GM12878 (cell line): ENCODE measurements around the gene CNPY1. TPM values are rescaled to one million over a fixed set of nuclear protein-coding genes. Genes with fewer than 3 reads are reported as not detected.

Source experiments
- ATAC-seq: fragments of 200-7000 bp; cut with Tn5 transposase; 3 replicates; pipeline ENCODE4 v1.9.1; 2020; ENCODE audit warnings: mild to moderate bottlenecking, moderate library complexity
- BruUV-seq: library from RNA; stranded (reverse); fragments of 400-500 nt; replicated peaks from 2 replicates; lab custom pipeline; 2021; lab: Mats Ljungman, UMichigan
- CTCF ChIA-PET: fragments of 300-600 bp; sonication (Branson Sonifier 250); formaldehyde crosslinking; extraction: SDS; loops from one replicate; lab custom pipeline; 2021; ENCODE audit warnings: inconsistent platforms; lab: Yijun Ruan, JAX
- POLR2A ChIA-PET: fragments of 350-600 bp; formaldehyde crosslinking; extraction: SDS; loops from one replicate; lab custom pipeline; 2021; ENCODE audit warnings: inconsistent platforms; lab: Charles Lee
- RAD21 ChIA-PET: fragments of 300-600 bp; sonication (Branson Sonifier 250); formaldehyde crosslinking; loops from one replicate; lab custom pipeline; 2023; ENCODE audit warnings: antibody characterized with exemption; ENCODE audit not compliant: unreplicated experiment; lab: Charles Lee
- SMC1A ChIA-PET: fragments of 300-600 bp; sonication (Branson Sonifier 250); formaldehyde crosslinking; loops from one replicate; lab custom pipeline; 2023; ENCODE audit not compliant: unreplicated experiment, uncharacterized antibody; lab: Charles Lee
- DNase-seq: peaks from one replicate; pipeline ENCODE4 v3.0.0-alpha.2; 2011; ENCODE audit warnings: low read depth, low spot score
- FAIRE-seq: peaks from 3 replicates; lab custom pipeline; 2011; peaks lifted over from hg19 to GRCh38; lab: Jason Lieb, UNC
- H2AFZ ChIP-seq: 2 replicates; pipeline ENCODE4 v1.6.0; 2011; ENCODE audit warnings: low read depth, low read length, control low read depth; ENCODE audit not compliant: control insufficient read depth
- H3K27ac ChIP-seq: 2 replicates; pipeline ENCODE4 v1.5.1; 2011; ENCODE audit warnings: control low read depth; ENCODE audit not compliant: control insufficient read depth, insufficient read depth
- H3K27me3 ChIP-seq, 2 experiments: replicated peaks in 1 of 2; 2 replicates each; pipeline versions ENCODE4 v1.6.0 to v1.6.1; 2011; ENCODE audit warnings: low read length in 1 of 2; ENCODE audit not compliant: control insufficient read depth in 2 of 2, insufficient read depth in 2 of 2
- H3K36me3 ChIP-seq, 2 experiments: 2 replicates each; pipeline ENCODE4 v1.5.1; 2011; ENCODE audit warnings: low read length in 1 of 2; ENCODE audit not compliant: control insufficient read depth in 2 of 2, insufficient read depth in 2 of 2
- H3K4me1 ChIP-seq: 2 replicates; pipeline ENCODE4 v1.6.1; 2011; ENCODE audit warnings: mild to moderate bottlenecking, low read length, moderate library complexity, mixed read lengths; ENCODE audit not compliant: control insufficient read depth, insufficient read depth
- H3K4me2 ChIP-seq: 2 replicates; pipeline ENCODE4 v1.6.0; 2011; ENCODE audit warnings: control low read depth; ENCODE audit not compliant: control insufficient read depth, insufficient read depth
- H3K4me3 ChIP-seq: fragments of 200-600 bp; sonication (generic); 2 replicates; pipeline ENCODE4 v1.5.1; 2016
- H3K79me2 ChIP-seq: 2 replicates; pipeline ENCODE4 v1.6.0; 2011; ENCODE audit warnings: low read length; ENCODE audit not compliant: control insufficient read depth, insufficient read depth
- H3K9ac ChIP-seq: 2 replicates; pipeline ENCODE4 v1.8.0; 2011; ENCODE audit warnings: low read length, control low read depth, mixed read lengths; ENCODE audit not compliant: control insufficient read depth, insufficient read depth
- H3K9me3 ChIP-seq: replicated peaks from 3 replicates; pipeline ENCODE4 v1.5.1; 2011; ENCODE audit warnings: mild to moderate bottlenecking, low read length; ENCODE audit not compliant: control insufficient read depth, insufficient read depth
- H4K20me1 ChIP-seq: 2 replicates; pipeline ENCODE4 v1.6.0; 2011; ENCODE audit not compliant: control insufficient read depth, insufficient read depth
- ASH2L ChIP-seq: fragments of 300-600, 200-600 bp; sonication (generic); IDR thresholded peaks from 2 replicates; pipeline ENCODE4 v1.6.1; 2017; ENCODE audit warnings: low read depth, mild to moderate bottlenecking, borderline replicate concordance
- FOS ChIP-seq: IDR thresholded peaks from 3 replicates; pipeline ENCODE4 v1.6.1; 2011; ENCODE audit warnings: borderline replicate concordance; ENCODE audit not compliant: insufficient read length; ENCODE audit errors: extremely low read depth
- LARP7 ChIP-seq: fragments of 450-650 bp; IDR thresholded peaks from 2 replicates; pipeline ENCODE4 v1.6.1; 2017; ENCODE audit warnings: mild to moderate bottlenecking
- NR2C2 ChIP-seq: IDR thresholded peaks from 2 replicates; pipeline ENCODE4 v1.6.1; 2011; ENCODE audit warnings: borderline replicate concordance, low read depth; ENCODE audit not compliant: control insufficient read depth, insufficient read length
- PAX5 ChIP-seq: IDR thresholded peaks from 2 replicates; pipeline ENCODE4 v1.6.1; 2011; ENCODE audit warnings: low read depth, low read length, borderline replicate concordance
- RBBP5 ChIP-seq: fragments of 200-600 bp; sonication (generic); conservative IDR thresholded peaks from 2 replicates; pipeline ENCODE4 v1.6.1; 2016
- RFX5 ChIP-seq: IDR thresholded peaks from 2 replicates; pipeline ENCODE4 v1.6.1; 2011; ENCODE audit warnings: low read depth, low read length, improper control_type of control experiment
- SMAD5 ChIP-seq: IDR thresholded peaks from 2 replicates; pipeline ENCODE4 v1.6.1; 2016; ENCODE audit warnings: antibody characterized with exemption, low read depth
- SMARCA5 ChIP-seq: fragments of 450-650 bp; IDR thresholded peaks from 2 replicates; pipeline ENCODE4 v1.6.1; 2017; ENCODE audit warnings: mild to moderate bottlenecking
- WGBS: methylation state at CpG from one replicate; pipeline ENCODE4 v1.1.6; 2016; ENCODE audit warnings: low lambda C conversion rate; ENCODE audit not compliant: insufficient replicate concordance, insufficient coverage; ENCODE audit errors: missing lambda C conversion rate; 5-methylcytosine and 5-hydroxymethylcytosine counted together
- in situ Hi-C: fragments of 300-500 bp; cut with MboI; formaldehyde crosslinking; loops from 9 replicates; pipeline ENCODE4 v1.14.3; 2018; ENCODE audit warnings: mixed read lengths
- intact Hi-C: fragments of 100-400 bp; cut with micrococcal nuclease; formaldehyde crosslinking; loops from one replicate; pipeline ENCODE4 v1.14.2; 2022; ENCODE audit not compliant: unreplicated experiment
- polyA plus RNA-seq, 11 experiments: library from polyadenylated mRNA; depleted of rRNA in 4 of 11; unstranded in 6 of 11; stranded (reverse) in 5 of 11; fragments of >200 nt; fragmentation: Nextera tagmentation in 4 of 11; fragmentation: Illumina TruSeq in 1 of 11; extraction: Ambion mirVana in 4 of 11; extraction: Trizol in 1 of 11; gene quantifications; 1 replicate in 1 of 11; 2 replicates in 10 of 11; pipeline versions ENCODE4 v1.2.1 to v1.2.3, GENCODE V29; 2011 to 2016; ENCODE audit warnings: inconsistent platforms in 2 of 11, missing spikeins in 2 of 11, low read depth in 1 of 11
- total RNA-seq, 4 experiments: library from RNA; depleted of rRNA in 3 of 4; stranded (reverse); fragments of >200 nt in 3 of 4; fragmentation: Illumina TruSeq in 1 of 4; extraction: Trizol in 1 of 4; gene quantifications; 2 replicates each; pipeline versions ENCODE4 v1.2.1 to v1.2.3, GENCODE V29; 2013 to 2021
- TF ChIP-seq, protein P1 (sequence below): fragments of 150-350 bp; IDR thresholded peaks from 2 replicates; pipeline ENCODE4 v1.6.1; 2014; ENCODE audit warnings: mild to moderate bottlenecking, low read depth, low read length
- TF ChIP-seq, protein P2 (sequence below): IDR thresholded peaks from 2 replicates; pipeline ENCODE4 v1.6.1; 2012; ENCODE audit warnings: improper control_type of control experiment, low read depth, low read length; ENCODE audit not compliant: insufficient replicate concordance

CNPY1 gene
- total and polyA plus RNA-seq, 10 of the 15 experiments (the other 5 are each of a cell fraction or from before 2014, with no cell fraction given): not detected

- Histone ChIP-seq H3K9ac (no peak overlapping the region), H2AFZ (no peak overlapping the region), H3K27me3 (peaks cover 24 to 29% of the 10 kb centered on the region in 2 experiments), H4K20me1 (no peaks in the 10 kb centered on the region), H3K4me2 (no peak overlapping the region), H3K79me2 (no peaks in the 10 kb centered on the region), H3K36me3 (no peaks in the 10 kb centered on the region), H3K4me1 (no peaks in the 10 kb centered on the region), H3K9me3 (no peaks in the 10 kb centered on the region; the same call in 2 of the 3 replicates), H3K27ac (no peak overlapping the region), H3K4me3 (no peak overlapping the region)
- TF ChIP-seq RBBP5 (no peak), FOS (no peak), LARP7 (no peak), NR2C2 (no peak), SMARCA5 (no peak), PAX5 (no peak), RFX5 (no peak), SMAD5 (no peak), ASH2L (no peak)
- TF ChIP-seq, protein P1, sequence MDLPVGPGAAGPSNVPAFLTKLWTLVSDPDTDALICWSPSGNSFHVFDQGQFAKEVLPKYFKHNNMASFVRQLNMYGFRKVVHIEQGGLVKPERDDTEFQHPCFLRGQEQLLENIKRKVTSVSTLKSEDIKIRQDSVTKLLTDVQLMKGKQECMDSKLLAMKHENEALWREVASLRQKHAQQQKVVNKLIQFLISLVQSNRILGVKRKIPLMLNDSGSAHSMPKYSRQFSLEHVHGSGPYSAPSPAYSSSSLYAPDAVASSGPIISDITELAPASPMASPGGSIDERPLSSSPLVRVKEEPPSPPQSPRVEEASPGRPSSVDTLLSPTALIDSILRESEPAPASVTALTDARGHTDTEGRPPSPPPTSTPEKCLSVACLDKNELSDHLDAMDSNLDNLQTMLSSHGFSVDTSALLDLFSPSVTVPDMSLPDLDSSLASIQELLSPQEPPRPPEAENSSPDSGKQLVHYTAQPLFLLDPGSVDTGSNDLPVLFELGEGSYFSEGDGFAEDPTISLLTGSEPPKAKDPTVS: no peak
- TF ChIP-seq, protein P2, sequence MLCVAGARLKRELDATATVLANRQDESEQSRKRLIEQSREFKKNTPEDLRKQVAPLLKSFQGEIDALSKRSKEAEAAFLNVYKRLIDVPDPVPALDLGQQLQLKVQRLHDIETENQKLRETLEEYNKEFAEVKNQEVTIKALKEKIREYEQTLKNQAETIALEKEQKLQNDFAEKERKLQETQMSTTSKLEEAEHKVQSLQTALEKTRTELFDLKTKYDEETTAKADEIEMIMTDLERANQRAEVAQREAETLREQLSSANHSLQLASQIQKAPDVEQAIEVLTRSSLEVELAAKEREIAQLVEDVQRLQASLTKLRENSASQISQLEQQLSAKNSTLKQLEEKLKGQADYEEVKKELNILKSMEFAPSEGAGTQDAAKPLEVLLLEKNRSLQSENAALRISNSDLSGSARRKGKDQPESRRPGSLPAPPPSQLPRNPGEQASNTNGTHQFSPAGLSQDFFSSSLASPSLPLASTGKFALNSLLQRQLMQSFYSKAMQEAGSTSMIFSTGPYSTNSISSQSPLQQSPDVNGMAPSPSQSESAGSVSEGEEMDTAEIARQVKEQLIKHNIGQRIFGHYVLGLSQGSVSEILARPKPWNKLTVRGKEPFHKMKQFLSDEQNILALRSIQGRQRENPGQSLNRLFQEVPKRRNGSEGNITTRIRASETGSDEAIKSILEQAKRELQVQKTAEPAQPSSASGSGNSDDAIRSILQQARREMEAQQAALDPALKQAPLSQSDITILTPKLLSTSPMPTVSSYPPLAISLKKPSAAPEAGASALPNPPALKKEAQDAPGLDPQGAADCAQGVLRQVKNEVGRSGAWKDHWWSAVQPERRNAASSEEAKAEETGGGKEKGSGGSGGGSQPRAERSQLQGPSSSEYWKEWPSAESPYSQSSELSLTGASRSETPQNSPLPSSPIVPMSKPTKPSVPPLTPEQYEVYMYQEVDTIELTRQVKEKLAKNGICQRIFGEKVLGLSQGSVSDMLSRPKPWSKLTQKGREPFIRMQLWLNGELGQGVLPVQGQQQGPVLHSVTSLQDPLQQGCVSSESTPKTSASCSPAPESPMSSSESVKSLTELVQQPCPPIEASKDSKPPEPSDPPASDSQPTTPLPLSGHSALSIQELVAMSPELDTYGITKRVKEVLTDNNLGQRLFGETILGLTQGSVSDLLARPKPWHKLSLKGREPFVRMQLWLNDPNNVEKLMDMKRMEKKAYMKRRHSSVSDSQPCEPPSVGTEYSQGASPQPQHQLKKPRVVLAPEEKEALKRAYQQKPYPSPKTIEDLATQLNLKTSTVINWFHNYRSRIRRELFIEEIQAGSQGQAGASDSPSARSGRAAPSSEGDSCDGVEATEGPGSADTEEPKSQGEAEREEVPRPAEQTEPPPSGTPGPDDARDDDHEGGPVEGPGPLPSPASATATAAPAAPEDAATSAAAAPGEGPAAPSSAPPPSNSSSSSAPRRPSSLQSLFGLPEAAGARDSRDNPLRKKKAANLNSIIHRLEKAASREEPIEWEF: no peak
- WGBS: 21% methylated on average over 15 of the region's 15 CpGs
- no TSS peak for BruUV-seq
- no peak for FAIRE-seq
- intact Hi-C loops: no loop called here
- ChIA-PET POLR2A (no interaction called here), CTCF (no interaction called here), RAD21 (no interaction called here), SMC1A (no interaction called here)
- DNase-seq: no peak
- in situ Hi-C loops: no loop called here
- ATAC-seq: no peak
These were observed 91.1 kb downstream of the CNPY1 start for GRCh38 chr7:155455132-155455693.
